Skeletal muscle satellite cell (primary cell): ENCODE results near the gene WDR5. TPM values are rescaled to one million over a fixed set of nuclear protein-coding genes. Genes with fewer than 3 reads are reported as not detected.
"Not testable (repeated sequence)": the region's sequence is repeated elsewhere in the genome, so short reads cannot be mapped to it uniquely, and the experiment has no call there.

Experiments used
- H3K27me3 ChIP-seq: 2 replicates; pipeline ENCODE4 v1.7.0; 2013; ENCODE audit warnings: low read length; ENCODE audit not compliant: control insufficient read depth, insufficient read depth
- H3K36me3 ChIP-seq: 2 replicates; pipeline ENCODE4 v1.7.0; 2013; ENCODE audit warnings: mild to moderate bottlenecking, control low read depth, low read length; ENCODE audit not compliant: insufficient read depth
- H3K4me1 ChIP-seq: 2 replicates; pipeline ENCODE4 v1.7.0; 2013; ENCODE audit warnings: low read length; ENCODE audit not compliant: control insufficient read depth, insufficient read depth
- H3K4me2 ChIP-seq: 2 replicates; pipeline ENCODE4 v1.7.0; 2013; ENCODE audit warnings: mild to moderate bottlenecking, low read length
- H3K4me3 ChIP-seq: 2 replicates; pipeline ENCODE4 v1.7.0; 2013; ENCODE audit warnings: low read length
- H3K9ac ChIP-seq: 2 replicates; pipeline ENCODE4 v1.7.0; 2013; ENCODE audit warnings: mild to moderate bottlenecking, low read depth, low read length, moderate library complexity
- H3K9me3 ChIP-seq: replicated peaks from 2 replicates; pipeline ENCODE4 v1.7.0; 2013; ENCODE audit warnings: mild to moderate bottlenecking, control low read depth, low read length
- total RNA-seq: library from RNA; depleted of rRNA; stranded (reverse); fragments of >200 nt; gene quantifications from 2 replicates; pipeline ENCODE4 v1.2.3, GENCODE V29; 2012; rRNA removed

Gene WDR5
- 22.3 and 25.1 TPM in 2 replicates for total RNA-seq

GRCh38 chr9:134135343-134136117 lies at the start of gene WDR5:
Gene WDR5 (plus strand): TSS chr9:134136082. CDS start chr9:134139878, 3,796 bp downstream.
- Histone ChIP-seq H3K27me3 (no peaks in the 10 kb centered on the region), H3K4me2 (peak within 1 kb of the TSS; percentile 99), H3K9ac (peak within 1 kb of the TSS; percentile 92), H3K36me3 (peaks cover 3% of the 10 kb centered on the region), H3K4me3 (peak within 1 kb of the TSS; percentile 99), H3K9me3 (no peaks in the 10 kb centered on the region), H3K4me1 (peaks cover 45% of the 10 kb centered on the region)

GRCh38 chr9:134088063-134088725 lies 47.7 kb upstream of the WDR5 start:
- H3K27me3 ChIP-seq: peaks cover 21% of the 10 kb centered on the region
- no peak overlapping the region for H3K4me2 ChIP-seq
- H3K4me3 ChIP-seq: no peak overlapping the region
- no peaks in the 10 kb centered on the region for H3K4me1 ChIP-seq
- no peaks in the 10 kb centered on the region for H3K9me3 ChIP-seq
- no peaks in the 10 kb centered on the region for H3K36me3 ChIP-seq
- H3K9ac ChIP-seq: no peak overlapping the region

- no peaks in the 10 kb centered on the region for H3K9me3 ChIP-seq
- H3K4me2 ChIP-seq: no peak overlapping the region
- no peak overlapping the region for H3K9ac ChIP-seq
- H3K4me1 ChIP-seq: no peaks in the 10 kb centered on the region
- no peaks in the 10 kb centered on the region for H3K36me3 ChIP-seq
- peaks cover 22% of the 10 kb centered on the region for H3K27me3 ChIP-seq
- H3K4me3 ChIP-seq: no peak overlapping the region
Observed at GRCh38 chr9:134089972-134090371, 45.9 kb upstream of the WDR5 start.

- no peak overlapping the region for H3K4me3 ChIP-seq
- peaks cover 38% of the 10 kb centered on the region for H3K27me3 ChIP-seq
- H3K36me3 ChIP-seq: no peaks in the 10 kb centered on the region
- no peak overlapping the region for H3K4me2 ChIP-seq
- H3K4me1 ChIP-seq: no peaks in the 10 kb centered on the region
- no peaks in the 10 kb centered on the region for H3K9me3 ChIP-seq
- H3K9ac ChIP-seq: no peak overlapping the region
Observed at GRCh38 chr9:134099123-134099761, 36.6 kb upstream of the WDR5 start.

GRCh38 chr9:134100040-134100439 lies 35.8 kb upstream of the WDR5 start:
- Histone ChIP-seq H3K9me3 (no peaks in the 10 kb centered on the region), H3K27me3 (peaks cover 35% of the 10 kb centered on the region), H3K4me1 (no peaks in the 10 kb centered on the region), H3K36me3 (no peaks in the 10 kb centered on the region), H3K4me2 (no peak overlapping the region), H3K4me3 (no peak overlapping the region), H3K9ac (no peak overlapping the region)

GRCh38 chr9:134101133-134101532 lies 34.7 kb upstream of the WDR5 start:
- not testable (repeated sequence) for H3K9me3 ChIP-seq, H3K4me3 ChIP-seq, H3K36me3 ChIP-seq, H3K4me1 ChIP-seq, H3K4me2 ChIP-seq, H3K9ac ChIP-seq
- peaks cover 28% of the 10 kb centered on the region for H3K27me3 ChIP-seq

- Histone ChIP-seq H3K9me3 (no peaks in the 10 kb centered on the region), H3K27me3 (peaks cover 30% of the 10 kb centered on the region), H3K9ac (no peak overlapping the region), H3K4me3 (no peak overlapping the region), H3K4me2 (no peak overlapping the region), H3K36me3 (no peaks in the 10 kb centered on the region), H3K4me1 (no peaks in the 10 kb centered on the region)
Observed at GRCh38 chr9:134101623-134102149, 34.2 kb upstream of the WDR5 start.

- H3K27me3 ChIP-seq: peaks cover 42% of the 10 kb centered on the region
- H3K4me2 ChIP-seq: no peak overlapping the region
- no peaks in the 10 kb centered on the region for H3K36me3 ChIP-seq
- H3K9ac ChIP-seq: no peak overlapping the region
- no peak overlapping the region for H3K4me3 ChIP-seq
- no peaks in the 10 kb centered on the region for H3K4me1 ChIP-seq
- H3K9me3 ChIP-seq: no peaks in the 10 kb centered on the region
Observed at GRCh38 chr9:134103391-134103998, 32.4 kb upstream of the WDR5 start.

- H3K4me3 ChIP-seq: no peak overlapping the region
- H3K4me1 ChIP-seq: no peaks in the 10 kb centered on the region
- no peak overlapping the region for H3K9ac ChIP-seq
- H3K27me3 ChIP-seq: peaks cover 16% of the 10 kb centered on the region
- no peaks in the 10 kb centered on the region for H3K36me3 ChIP-seq
- no peak overlapping the region for H3K4me2 ChIP-seq
- H3K9me3 ChIP-seq: no peaks in the 10 kb centered on the region
Observed at GRCh38 chr9:134111064-134111463, 24.8 kb upstream of the WDR5 start.

- H3K27me3 ChIP-seq: peaks cover 10% of the 10 kb centered on the region
Observed at GRCh38 chr9:134112561-134112960, 23.3 kb upstream of the WDR5 start.

GRCh38 chr9:134118972-134119371 lies 16.9 kb upstream of the WDR5 start:
- not testable (repeated sequence) for H3K36me3 ChIP-seq, H3K4me1 ChIP-seq

More at GRCh38 chr9:134112561-134112960, 23.3 kb upstream of the WDR5 start:
- Histone ChIP-seq H3K4me2 (no peak overlapping the region), H3K4me3 (no peak overlapping the region), H3K36me3 (no peaks in the 10 kb centered on the region), H3K9ac (no peak overlapping the region), H3K9me3 (no peaks in the 10 kb centered on the region), H3K4me1 (no peaks in the 10 kb centered on the region)

More at GRCh38 chr9:134118972-134119371, 16.9 kb upstream of the WDR5 start:
- H3K27me3 ChIP-seq, H3K4me3 ChIP-seq, H3K9ac ChIP-seq, H3K9me3 ChIP-seq, H3K4me2 ChIP-seq: not testable (repeated sequence)
